ENCODE measurements around the gene UHMK1.

DNA sequence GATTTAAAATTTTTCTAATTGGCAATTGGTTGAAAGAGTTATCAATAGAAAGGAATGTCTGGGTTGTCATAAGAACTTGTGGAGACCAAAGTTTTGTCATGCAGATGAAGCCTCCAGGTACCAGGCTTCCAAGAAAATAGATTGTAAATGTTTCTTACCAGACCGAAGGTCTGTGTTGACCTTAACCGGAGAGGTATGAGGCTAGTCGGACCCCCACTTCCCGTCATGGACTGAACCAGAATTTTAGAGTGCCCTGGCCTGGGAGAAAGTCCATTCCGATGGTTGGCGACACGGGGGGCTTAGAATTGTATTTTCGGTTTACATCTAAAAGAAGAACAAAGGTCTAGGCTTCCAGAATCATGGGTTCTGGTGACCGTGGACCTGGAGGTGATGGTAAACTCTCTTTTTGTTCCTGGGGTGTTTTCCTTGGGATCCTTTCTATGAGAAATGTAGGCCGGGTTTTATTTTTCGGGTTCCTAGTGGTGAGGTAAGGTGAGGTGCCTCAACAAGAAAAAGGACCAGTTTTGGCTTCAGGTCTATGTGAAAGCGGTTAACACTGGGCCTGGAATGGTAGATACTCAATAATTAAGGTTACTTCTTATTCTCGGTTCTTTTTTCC lies 405 bp upstream of the UHMK1 start:
- no peak for TF ChIP-seq TAF1 (IDR thresholded peaks at IDR 0.05; ENCODE audit: low read depth, low read length)
- no peak for TF ChIP-seq POLR2AphosphoS5 (IDR thresholded peaks at IDR 0.05; ENCODE audit: low read depth, low read length)
- TF ChIP-seq POLR2A (IDR thresholded peaks at IDR 0.05; ENCODE audit: low read depth, low read length): no peak
- no peak for TF ChIP-seq POU2F2 (IDR thresholded peaks at IDR 0.05; ENCODE audit: low read depth, low read length)
- no peak for TF ChIP-seq PAX5 (IDR thresholded peaks at IDR 0.05; ENCODE audit: insufficient read depth, low read length, severe bottlenecking)
- no peak for TF ChIP-seq SPI1 (IDR thresholded peaks at IDR 0.05; ENCODE audit: low read depth, low read length)

Data from GM12891 (cell line).